T47D (cell line): ENCODE results near the gene KLHL2.
"Not testable (repeated sequence)": the region's sequence is repeated elsewhere in the genome, so short reads cannot be mapped to it uniquely, and the experiment has no call there.

Source experiments
- DNase-seq, 2 experiments: peaks; one replicate each; pipeline versions ENCODE4 v3.0.0 to v3.0.0-alpha.2; 2011 to 2012; ENCODE audit warnings: low read depth in 1 of 2, low spot score in 1 of 2
- JUND ChIP-seq: IDR thresholded peaks from 2 replicates; pipeline ENCODE4 v1.6.1; 2012; ENCODE audit warnings: low read depth
- in situ Hi-C: cut with HindIII; loops from 2 replicates; pipeline ENCODE4 v1.10.0; 2016; ENCODE audit warnings: low sequenced_read_pairs, low pct_unique_long_range_greater_than_20kb

The KLHL2 gene

GRCh38 chr4:165326831-165327210 lies 119.5 kb downstream of the KLHL2 start:
- in situ Hi-C loops, result no loop called here
- TF ChIP-seq JUND, result no peak
- peak in 1 of 2 experiments; percentile 32 for DNase-seq

GRCh38 chr4:165327211-165328100 lies 120.1 kb downstream of the KLHL2 start, which contains the start of gene MSMO1:
MSMO1 (plus strand) TSS chr4:165327669; CDS start chr4:165333371, 5,702 bp downstream.
- DNase-seq, result peak; percentile 78 to 98
- no peak for TF ChIP-seq JUND
- in situ Hi-C loops, result no loop called here

GRCh38 chr4:165328101-165328425 lies 120.7 kb downstream of the KLHL2 start:
- TF ChIP-seq JUND, result no peak
- no peak for DNase-seq
- in situ Hi-C loops, result no loop called here

- no peak for TF ChIP-seq JUND
- in situ Hi-C loops, result no loop called here
- no peak for DNase-seq
Measured at GRCh38 chr4:165328708-165329107, 121.3 kb downstream of the KLHL2 start.

- no peak for TF ChIP-seq JUND
- in situ Hi-C loops, result no loop called here
- no peak for DNase-seq
Measured at GRCh38 chr4:165330071-165330470, 122.7 kb downstream of the KLHL2 start.

GRCh38 chr4:165330666-165331065 lies 123.3 kb downstream of the KLHL2 start:
- in situ Hi-C loops, result no loop called here
- no peak for DNase-seq
- no peak for TF ChIP-seq JUND

GRCh38 chr4:165331359-165331758 lies 124.0 kb downstream of the KLHL2 start:
- no peak for DNase-seq
- TF ChIP-seq JUND, result no peak
- in situ Hi-C loops, result no loop called here

- DNase-seq, result no peak
Measured at GRCh38 chr4:165331823-165332222, 124.5 kb downstream of the KLHL2 start.

GRCh38 chr4:165332502-165332901 lies 125.1 kb downstream of the KLHL2 start:
- no peak for TF ChIP-seq JUND
- in situ Hi-C loops, result no loop called here
- no peak for DNase-seq

More at GRCh38 chr4:165331823-165332222, 124.5 kb downstream of the KLHL2 start:
- TF ChIP-seq JUND, result no peak
- in situ Hi-C loops, result no loop called here

- in situ Hi-C loops, result no loop called here
- TF ChIP-seq JUND, result no peak
- DNase-seq, result no peak
Measured at GRCh38 chr4:165335163-165335703, 127.9 kb downstream of the KLHL2 start.

GRCh38 chr4:165336743-165337142 lies 129.4 kb downstream of the KLHL2 start:
- TF ChIP-seq JUND, result no peak
- in situ Hi-C loops, result no loop called here
- no peak for DNase-seq

GRCh38 chr4:165342340-165342739 lies 135.0 kb downstream of the KLHL2 start:
- DNase-seq, in situ Hi-C loops: not testable (repeated sequence)

- in situ Hi-C loops, result no loop called here
- no peak for TF ChIP-seq JUND
- DNase-seq, result peak in 1 of 2 experiments; percentile 56
Measured at GRCh38 chr4:165343353-165344191, 136.2 kb downstream of the KLHL2 start.
